Cardiac muscle cell (in vitro differentiated cells and primary cell): Measurements from ENCODE around the gene SCN3B. TPM values are rescaled to one million over a fixed set of nuclear protein-coding genes. Genes with fewer than 3 reads are reported as not detected.

Experiments used
- DNase-seq, 2 donors: peaks; one replicate each; pipeline versions ENCODE4 v3.0.0 to v3.0.0-alpha.2; 2010 to 2017; ENCODE audit warnings: low read depth in 1 of 2, low spot score in 1 of 2
- H3K27ac ChIP-seq: fragments of 200-600 bp; sonication (generic); 2 replicates; pipeline ENCODE4 v1.5.1; 2016
- H3K27me3 ChIP-seq: fragments of 200-600 bp; sonication (generic); 2 replicates; pipeline ENCODE4 v1.6.0; 2016; ENCODE audit warnings: control low read depth
- H3K36me3 ChIP-seq: fragments of 200-600 bp; sonication (generic); 2 replicates; pipeline ENCODE4 v1.5.1; 2016; ENCODE audit warnings: control low read depth
- H3K4me1 ChIP-seq: fragments of 200-600 bp; sonication (generic); 2 replicates; pipeline ENCODE4 v1.8.1; 2017; ENCODE audit warnings: low read depth, mild to moderate bottlenecking, mixed run types
- H3K4me3 ChIP-seq: fragments of 200-600 bp; sonication (generic); 2 replicates; pipeline ENCODE4 v1.5.1; 2016; ENCODE audit warnings: mild to moderate bottlenecking
- H3K9me3 ChIP-seq: fragments of 200-600 bp; sonication (generic); 2 replicates; pipeline ENCODE4 v1.5.1; 2017; ENCODE audit warnings: low read depth, mild to moderate bottlenecking, control low read depth
- polyA plus RNA-seq: library from polyadenylated mRNA; unstranded; fragments of >200 nt; fragmentation: Nextera tagmentation; extraction: Ambion mirVana; gene quantifications from 2 replicates; pipeline ENCODE4 v1.2.1, GENCODE V29; 2016
- total RNA-seq: library from RNA; depleted of rRNA; stranded (reverse); fragments of >200 nt; gene quantifications from 2 replicates; pipeline ENCODE4 v1.2.3, GENCODE V29; 2016
- TF ChIP-seq, protein P1 (sequence below): IDR thresholded peaks from 2 replicates; pipeline ENCODE4 v1.5.1; 2012; ENCODE audit warnings: low read depth, mild to moderate bottlenecking, low read length

Gene SCN3B
- total and polyA plus RNA-seq, 2 experiments from 2014 or later, result 0.12 to 0.77 TPM

DNA sequence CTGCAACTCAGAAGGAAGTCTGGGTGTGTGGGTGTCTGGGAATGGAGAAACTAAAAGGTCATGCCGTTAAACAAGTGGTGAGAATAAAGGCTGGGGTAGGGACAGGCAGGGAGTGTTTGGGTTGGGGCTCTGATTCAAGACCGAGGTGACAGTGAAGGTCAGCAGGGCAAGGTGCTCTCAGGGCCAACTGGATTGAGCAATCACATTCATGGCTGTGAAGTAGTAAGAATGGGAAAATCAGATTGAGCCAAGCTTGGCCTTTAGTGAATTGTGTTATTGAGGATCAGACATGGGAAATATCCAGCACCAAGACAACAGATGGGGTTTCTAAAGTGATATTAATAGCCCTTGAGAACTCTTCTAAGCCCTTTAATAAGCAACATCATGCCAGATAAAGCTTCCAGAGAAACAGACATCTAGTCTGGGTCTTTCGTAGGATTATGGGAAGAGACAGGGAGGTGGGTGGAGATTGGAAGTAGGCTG, 24.3 kb downstream of the SCN3B start:
- H3K36me3 ChIP-seq, result no peaks in the 10 kb centered on the region
- TF ChIP-seq, protein P1, sequence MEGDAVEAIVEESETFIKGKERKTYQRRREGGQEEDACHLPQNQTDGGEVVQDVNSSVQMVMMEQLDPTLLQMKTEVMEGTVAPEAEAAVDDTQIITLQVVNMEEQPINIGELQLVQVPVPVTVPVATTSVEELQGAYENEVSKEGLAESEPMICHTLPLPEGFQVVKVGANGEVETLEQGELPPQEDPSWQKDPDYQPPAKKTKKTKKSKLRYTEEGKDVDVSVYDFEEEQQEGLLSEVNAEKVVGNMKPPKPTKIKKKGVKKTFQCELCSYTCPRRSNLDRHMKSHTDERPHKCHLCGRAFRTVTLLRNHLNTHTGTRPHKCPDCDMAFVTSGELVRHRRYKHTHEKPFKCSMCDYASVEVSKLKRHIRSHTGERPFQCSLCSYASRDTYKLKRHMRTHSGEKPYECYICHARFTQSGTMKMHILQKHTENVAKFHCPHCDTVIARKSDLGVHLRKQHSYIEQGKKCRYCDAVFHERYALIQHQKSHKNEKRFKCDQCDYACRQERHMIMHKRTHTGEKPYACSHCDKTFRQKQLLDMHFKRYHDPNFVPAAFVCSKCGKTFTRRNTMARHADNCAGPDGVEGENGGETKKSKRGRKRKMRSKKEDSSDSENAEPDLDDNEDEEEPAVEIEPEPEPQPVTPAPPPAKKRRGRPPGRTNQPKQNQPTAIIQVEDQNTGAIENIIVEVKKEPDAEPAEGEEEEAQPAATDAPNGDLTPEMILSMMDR, result no peak
- no peaks in the 10 kb centered on the region for H3K27me3 ChIP-seq
- no peaks in the 10 kb centered on the region for H3K4me1 ChIP-seq
- no peak for DNase-seq
- no peaks in the 10 kb centered on the region for H3K9me3 ChIP-seq
- H3K27ac ChIP-seq, result no peak overlapping the region
- H3K4me3 ChIP-seq, result no peak overlapping the region

DNA sequence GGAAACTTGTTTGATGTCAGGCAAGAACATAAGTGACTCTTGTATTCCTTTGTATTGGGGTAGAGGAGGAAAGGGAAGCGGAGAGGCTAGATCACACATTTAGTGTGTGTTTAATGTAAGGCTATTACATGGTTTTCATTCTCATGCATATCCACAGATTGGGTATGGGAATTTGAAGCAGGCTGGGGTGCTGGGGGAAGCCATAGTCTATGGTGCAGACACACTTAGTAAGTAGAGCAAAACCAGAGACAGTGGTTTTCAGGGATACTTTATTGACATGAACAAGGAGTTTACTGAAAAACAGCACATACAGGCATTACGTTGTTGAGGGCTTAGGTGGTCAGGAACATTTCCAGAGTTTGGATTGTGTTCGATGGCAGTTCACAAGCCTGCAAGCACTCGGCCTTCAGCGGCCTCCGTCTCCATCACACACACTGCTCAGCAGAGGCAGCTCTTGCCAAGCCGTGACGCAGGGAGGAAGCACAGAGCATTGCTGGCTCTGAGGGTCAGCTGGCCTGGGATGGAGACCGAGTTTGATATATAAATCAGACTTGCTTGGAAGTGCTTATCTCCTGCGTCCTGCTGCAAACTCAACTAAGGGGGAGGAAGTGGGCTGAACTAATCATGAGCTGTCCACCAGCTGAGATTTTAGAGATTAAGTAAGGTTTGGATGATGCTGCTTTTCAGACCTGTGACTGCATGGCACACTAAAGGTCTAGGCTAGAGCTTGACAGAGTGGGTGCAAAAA, 25.3 kb downstream of the SCN3B start:
- no peak overlapping the region for H3K4me3 ChIP-seq
- H3K27me3 ChIP-seq, result no peaks in the 10 kb centered on the region
- TF ChIP-seq, protein P1, result no peak
- no peaks in the 10 kb centered on the region for H3K36me3 ChIP-seq
- no peak overlapping the region for H3K27ac ChIP-seq
- H3K9me3 ChIP-seq, result no peaks in the 10 kb centered on the region
- DNase-seq, result peak in 1 of 2 donors; percentile 86
- no peaks in the 10 kb centered on the region for H3K4me1 ChIP-seq

DNA sequence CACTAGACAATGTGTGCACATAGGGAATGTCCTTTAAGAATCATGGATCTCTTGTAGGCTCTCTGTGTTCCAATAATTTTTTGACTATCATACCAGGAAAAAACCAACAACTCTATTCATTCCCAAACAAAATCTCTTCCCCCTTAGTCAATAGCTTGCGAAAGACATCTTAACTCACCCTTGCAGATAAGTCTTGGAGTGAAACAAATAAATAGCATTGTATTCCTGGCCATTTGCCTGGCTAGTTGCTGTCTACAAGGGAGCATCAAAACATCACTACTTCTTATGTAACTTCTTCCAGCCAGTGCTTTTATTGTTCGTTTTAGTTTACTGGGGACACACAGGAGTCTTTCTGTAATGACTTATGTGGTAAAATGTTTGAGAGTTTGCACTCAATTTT, 29.4 kb downstream of the SCN3B start:
- Histone ChIP-seq H3K36me3 (peaks cover 5% of the 10 kb centered on the region), H3K4me1 (no peaks in the 10 kb centered on the region), H3K27me3 (no peaks in the 10 kb centered on the region), H3K9me3 (no peaks in the 10 kb centered on the region), H3K27ac (no peak overlapping the region), H3K4me3 (no peak overlapping the region)
- TF ChIP-seq, protein P1, result no peak
- peak in 1 of 2 donors; percentile 77 for DNase-seq

DNA sequence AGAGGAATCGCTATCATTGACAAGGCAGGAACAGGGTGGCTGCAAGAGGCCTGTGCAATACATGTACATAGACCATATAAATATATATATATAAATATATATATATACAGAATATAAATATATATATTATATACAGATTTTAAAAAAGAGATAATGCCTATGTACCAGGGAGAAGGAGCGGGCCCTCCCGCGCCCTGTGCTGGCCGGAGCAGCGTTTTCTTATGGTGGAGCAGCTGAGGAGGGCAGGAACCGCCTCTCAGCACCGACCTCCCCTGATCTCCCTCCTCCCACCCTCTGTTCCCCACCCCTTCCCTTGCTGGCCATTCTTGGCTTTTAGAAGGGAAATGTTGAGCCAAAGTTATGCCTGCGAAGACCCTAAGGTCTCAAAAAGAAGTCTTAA, 31.8 kb downstream of the SCN3B start:
- Histone ChIP-seq H3K36me3 (peaks cover 12% of the 10 kb centered on the region), H3K4me1 (no peaks in the 10 kb centered on the region), H3K27ac (no peak overlapping the region), H3K9me3 (no peaks in the 10 kb centered on the region), H3K4me3 (no peak overlapping the region), H3K27me3 (no peaks in the 10 kb centered on the region)
- TF ChIP-seq, protein P1, result no peak
- no peak for DNase-seq

DNA sequence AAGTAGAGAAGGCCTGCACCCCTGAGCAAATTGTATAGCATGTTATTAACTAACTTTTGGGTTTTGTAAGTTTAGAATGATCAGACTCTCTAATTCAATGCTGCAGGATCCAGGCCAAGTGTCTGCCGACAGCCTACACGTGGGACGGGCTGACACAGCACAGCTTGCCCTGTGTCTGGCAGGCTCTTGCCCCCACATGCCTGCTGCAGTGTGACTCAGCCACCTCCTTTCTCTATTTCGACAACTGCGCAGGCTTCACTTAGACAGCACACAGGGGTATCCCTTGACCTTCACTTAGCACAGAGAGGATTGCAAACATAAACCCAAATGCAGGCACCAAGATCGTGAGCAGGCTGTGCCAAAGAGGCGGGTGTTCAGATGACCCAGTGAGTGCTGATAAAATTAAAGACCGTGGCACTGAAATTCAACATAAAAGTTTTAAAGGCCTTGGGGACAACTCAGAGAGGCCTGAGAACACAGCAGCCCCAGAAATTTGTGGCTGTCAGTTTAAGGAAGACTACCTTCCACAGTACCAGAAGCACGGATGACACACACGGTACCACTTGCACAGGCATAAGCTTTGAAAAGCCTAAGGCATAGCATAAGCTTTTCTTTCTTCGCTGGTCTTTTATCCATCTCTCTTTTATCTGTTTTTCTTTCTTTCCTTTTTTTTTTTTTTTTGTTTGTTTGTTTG, 37.8 kb downstream of the SCN3B start:
- Histone ChIP-seq H3K27me3 (no peaks in the 10 kb centered on the region), H3K36me3 (peaks cover 28% of the 10 kb centered on the region), H3K9me3 (no peaks in the 10 kb centered on the region), H3K4me3 (no peak overlapping the region), H3K4me1 (no peaks in the 10 kb centered on the region), H3K27ac (no peak overlapping the region)
- DNase-seq, result peak; percentile 32 to 93
- TF ChIP-seq, protein P1, result no peak
